Measurements from ENCODE around the gene MYRIP.

DNA sequence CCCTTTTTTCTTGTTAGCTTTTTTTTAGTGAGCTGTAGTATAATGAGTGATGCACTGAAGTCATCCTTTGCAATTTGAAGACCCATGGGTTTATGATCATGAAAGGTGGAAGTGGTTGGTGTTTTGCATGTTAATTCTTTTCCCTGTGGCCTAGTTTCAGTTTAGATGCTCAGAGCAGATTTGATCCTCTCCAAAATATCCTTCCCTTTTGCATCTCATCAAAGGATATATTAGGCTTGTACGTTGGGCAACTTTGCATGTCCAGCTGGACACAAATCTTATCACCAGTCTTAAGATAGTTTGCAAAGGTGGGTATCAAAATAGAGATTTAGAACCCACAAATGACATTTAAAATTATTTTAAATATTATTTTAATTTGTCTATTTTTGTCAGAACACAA is 72.7 kb downstream of the MYRIP start:
- TF ChIP-seq ZFP30 (CRISPR knock-in tag; IDR thresholded peaks at IDR 0.05) = no peak
- TF ChIP-seq, protein P1, sequence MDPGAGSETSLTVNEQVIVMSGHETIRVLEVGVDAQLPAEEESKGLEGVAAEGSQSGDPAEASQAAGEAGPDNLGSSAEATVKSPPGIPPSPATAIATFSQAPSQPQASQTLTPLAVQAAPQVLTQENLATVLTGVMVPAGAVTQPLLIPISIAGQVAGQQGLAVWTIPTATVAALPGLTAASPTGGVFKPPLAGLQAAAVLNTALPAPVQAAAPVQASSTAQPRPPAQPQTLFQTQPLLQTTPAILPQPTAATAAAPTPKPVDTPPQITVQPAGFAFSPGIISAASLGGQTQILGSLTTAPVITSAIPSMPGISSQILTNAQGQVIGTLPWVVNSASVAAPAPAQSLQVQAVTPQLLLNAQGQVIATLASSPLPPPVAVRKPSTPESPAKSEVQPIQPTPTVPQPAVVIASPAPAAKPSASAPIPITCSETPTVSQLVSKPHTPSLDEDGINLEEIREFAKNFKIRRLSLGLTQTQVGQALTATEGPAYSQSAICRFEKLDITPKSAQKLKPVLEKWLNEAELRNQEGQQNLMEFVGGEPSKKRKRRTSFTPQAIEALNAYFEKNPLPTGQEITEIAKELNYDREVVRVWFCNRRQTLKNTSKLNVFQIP (CRISPR knock-in tag; IDR thresholded peaks at IDR 0.05; ENCODE audit: borderline replicate concordance, low read depth) = no peak
- no peak for TF ChIP-seq CREB5 (CRISPR knock-in tag; IDR thresholded peaks at IDR 0.05; ENCODE audit: low read depth)
- TF ChIP-seq ZFP3 (CRISPR knock-in tag; IDR thresholded peaks at IDR 0.05) = no peak
- no peak for TF ChIP-seq ZNF565 (CRISPR knock-in tag; conservative IDR thresholded peaks at IDR 0.05; ENCODE audit: low read depth)
- no peak for TF ChIP-seq RARB (CRISPR knock-in tag; IDR thresholded peaks at IDR 0.05)
- no peak for TF ChIP-seq ZC3H10 (CRISPR knock-in tag; IDR thresholded peaks at IDR 0.05)
- TF ChIP-seq OSR1 (CRISPR knock-in tag; IDR thresholded peaks at IDR 0.05) = no peak
- no peak for TF ChIP-seq PATZ1 (CRISPR knock-in tag; IDR thresholded peaks at IDR 0.05; ENCODE audit: borderline replicate concordance)
- no peak for TF ChIP-seq ISL1 (CRISPR knock-in tag; IDR thresholded peaks at IDR 0.05)
